ENCODE measurements around the gene G3BP2. TPM values are rescaled to one million over a fixed set of nuclear protein-coding genes. Genes with fewer than 3 reads are reported as not detected.

The G3BP2 gene
- total and polyA plus RNA-seq, 10 of the 15 experiments (the other 5 are each of a cell fraction or from before 2014, with no cell fraction given): 22.2 to 176 (median 102) TPM

DNA sequence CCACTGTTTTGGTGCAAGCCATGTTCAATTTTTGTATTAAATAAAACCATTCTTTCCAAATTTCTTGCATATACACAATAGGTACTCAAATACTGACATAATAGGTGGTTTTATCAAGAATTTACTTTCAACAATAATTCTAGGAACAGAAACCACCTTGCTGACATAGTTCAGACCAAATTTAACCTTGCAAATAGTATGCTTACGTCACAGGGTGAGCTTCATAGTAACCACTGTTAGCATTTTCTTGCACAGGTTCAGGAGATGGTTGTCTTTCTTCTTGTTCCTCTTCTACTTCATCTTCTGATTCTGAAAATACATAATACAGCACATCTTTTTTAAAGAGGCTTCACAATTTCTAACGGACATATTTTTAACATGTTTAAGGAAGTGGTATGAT, 17.6 kb downstream of the G3BP2 start:
- intact Hi-C loops (cut with micrococcal nuclease; ENCODE audit: unreplicated experiment) (no loop called here), in situ Hi-C loops (cut with MboI) (no loop called here)
- TF ChIP-seq MYC (IDR thresholded peaks at IDR 0.05; ENCODE audit: insufficient read depth, insufficient read length, insufficient replicate concordance, low read length, severe bottlenecking): no peak
- TF ChIP-seq, protein P1, sequence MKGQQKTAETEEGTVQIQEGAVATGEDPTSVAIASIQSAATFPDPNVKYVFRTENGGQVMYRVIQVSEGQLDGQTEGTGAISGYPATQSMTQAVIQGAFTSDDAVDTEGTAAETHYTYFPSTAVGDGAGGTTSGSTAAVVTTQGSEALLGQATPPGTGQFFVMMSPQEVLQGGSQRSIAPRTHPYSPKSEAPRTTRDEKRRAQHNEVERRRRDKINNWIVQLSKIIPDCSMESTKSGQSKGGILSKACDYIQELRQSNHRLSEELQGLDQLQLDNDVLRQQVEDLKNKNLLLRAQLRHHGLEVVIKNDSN (IDR thresholded peaks at IDR 0.05; ENCODE audit: borderline replicate concordance, extremely low read length, insufficient read depth, low read depth, low read length): no peak
- no peak for TF ChIP-seq RFX5 (IDR thresholded peaks at IDR 0.05; ENCODE audit: low read depth, low read length)
- TF ChIP-seq, protein P2, sequence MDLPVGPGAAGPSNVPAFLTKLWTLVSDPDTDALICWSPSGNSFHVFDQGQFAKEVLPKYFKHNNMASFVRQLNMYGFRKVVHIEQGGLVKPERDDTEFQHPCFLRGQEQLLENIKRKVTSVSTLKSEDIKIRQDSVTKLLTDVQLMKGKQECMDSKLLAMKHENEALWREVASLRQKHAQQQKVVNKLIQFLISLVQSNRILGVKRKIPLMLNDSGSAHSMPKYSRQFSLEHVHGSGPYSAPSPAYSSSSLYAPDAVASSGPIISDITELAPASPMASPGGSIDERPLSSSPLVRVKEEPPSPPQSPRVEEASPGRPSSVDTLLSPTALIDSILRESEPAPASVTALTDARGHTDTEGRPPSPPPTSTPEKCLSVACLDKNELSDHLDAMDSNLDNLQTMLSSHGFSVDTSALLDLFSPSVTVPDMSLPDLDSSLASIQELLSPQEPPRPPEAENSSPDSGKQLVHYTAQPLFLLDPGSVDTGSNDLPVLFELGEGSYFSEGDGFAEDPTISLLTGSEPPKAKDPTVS (IDR thresholded peaks at IDR 0.05; ENCODE audit: low read depth, low read length): no peak
- no peak for TF ChIP-seq RAD51 (IDR thresholded peaks at IDR 0.05)
- TF ChIP-seq, protein P3, sequence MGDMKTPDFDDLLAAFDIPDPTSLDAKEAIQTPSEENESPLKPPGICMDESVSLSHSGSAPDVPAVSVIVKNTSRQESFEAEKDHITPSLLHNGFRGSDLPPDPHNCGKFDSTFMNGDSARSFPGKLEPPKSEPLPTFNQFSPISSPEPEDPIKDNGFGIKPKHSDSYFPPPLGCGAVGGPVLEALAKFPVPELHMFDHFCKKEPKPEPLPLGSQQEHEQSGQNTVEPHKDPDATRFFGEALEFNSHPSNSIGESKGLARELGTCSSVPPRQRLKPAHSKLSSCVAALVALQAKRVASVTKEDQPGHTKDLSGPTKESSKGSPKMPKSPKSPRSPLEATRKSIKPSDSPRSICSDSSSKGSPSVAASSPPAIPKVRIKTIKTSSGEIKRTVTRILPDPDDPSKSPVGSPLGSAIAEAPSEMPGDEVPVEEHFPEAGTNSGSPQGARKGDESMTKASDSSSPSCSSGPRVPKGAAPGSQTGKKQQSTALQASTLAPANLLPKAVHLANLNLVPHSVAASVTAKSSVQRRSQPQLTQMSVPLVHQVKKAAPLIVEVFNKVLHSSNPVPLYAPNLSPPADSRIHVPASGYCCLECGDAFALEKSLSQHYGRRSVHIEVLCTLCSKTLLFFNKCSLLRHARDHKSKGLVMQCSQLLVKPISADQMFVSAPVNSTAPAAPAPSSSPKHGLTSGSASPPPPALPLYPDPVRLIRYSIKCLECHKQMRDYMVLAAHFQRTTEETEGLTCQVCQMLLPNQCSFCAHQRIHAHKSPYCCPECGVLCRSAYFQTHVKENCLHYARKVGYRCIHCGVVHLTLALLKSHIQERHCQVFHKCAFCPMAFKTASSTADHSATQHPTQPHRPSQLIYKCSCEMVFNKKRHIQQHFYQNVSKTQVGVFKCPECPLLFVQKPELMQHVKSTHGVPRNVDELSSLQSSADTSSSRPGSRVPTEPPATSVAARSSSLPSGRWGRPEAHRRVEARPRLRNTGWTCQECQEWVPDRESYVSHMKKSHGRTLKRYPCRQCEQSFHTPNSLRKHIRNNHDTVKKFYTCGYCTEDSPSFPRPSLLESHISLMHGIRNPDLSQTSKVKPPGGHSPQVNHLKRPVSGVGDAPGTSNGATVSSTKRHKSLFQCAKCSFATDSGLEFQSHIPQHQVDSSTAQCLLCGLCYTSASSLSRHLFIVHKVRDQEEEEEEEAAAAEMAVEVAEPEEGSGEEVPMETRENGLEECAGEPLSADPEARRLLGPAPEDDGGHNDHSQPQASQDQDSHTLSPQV (IDR thresholded peaks at IDR 0.05): no peak
- no peak for TF ChIP-seq ZZZ3 (IDR thresholded peaks at IDR 0.05; ENCODE audit: control insufficient read depth, insufficient read length, low read depth)
- DNase-seq (ENCODE audit: low read depth, low spot score) (no peak), FAIRE-seq (no peak), ATAC-seq (no peak)
- Histone ChIP-seq H3K4me2 (ENCODE audit: control insufficient read depth, insufficient read depth) (no peak overlapping the region), H3K4me3 (no peak overlapping the region), H3K27ac (ENCODE audit: control insufficient read depth, insufficient read depth) (no peak overlapping the region), H3K9me3 (replicated peaks; ENCODE audit: control insufficient read depth, insufficient read depth, low read length) (no peaks in the 10 kb centered on the region), H4K20me1 (ENCODE audit: control insufficient read depth, insufficient read depth) (no peaks in the 10 kb centered on the region), H2AFZ (ENCODE audit: control insufficient read depth, low read depth, low read length) (no peak overlapping the region), H3K9ac (ENCODE audit: control insufficient read depth, insufficient read depth, low read length) (no peak overlapping the region), H3K4me1 (ENCODE audit: control insufficient read depth, insufficient read depth, low read length) (peaks cover 7% of the 10 kb centered on the region; the same call in 1 of the 2 replicates), H3K79me2 (ENCODE audit: control insufficient read depth, insufficient read depth, low read length) (peaks cover 19% of the 10 kb centered on the region), H3K27me3 (replicated peaks in 1 of 2; ENCODE audit: control insufficient read depth in 2 of 2, insufficient read depth in 2 of 2, low read length in 1 of 2) (no peaks in the 10 kb centered on the region), H3K36me3 (ENCODE audit: control insufficient read depth in 2 of 2, insufficient read depth in 2 of 2, low read length in 1 of 2) (peaks cover 2 to 38% of the 10 kb centered on the region in 2 experiments)
- ChIA-PET SMC1A (ENCODE audit: uncharacterized antibody, unreplicated experiment) (interaction anchor here (0.7 to 3.1 kb wide), 4 partner anchors 9 to 1520 kb away, joined by 3 to 12 read pairs (median 4); no protein-coding TSS in a partner anchor), POLR2A (interaction anchor here (0.5 to 0.7 kb wide), 2 partner anchors 10 to 71 kb away, joined by 3 read pairs; no protein-coding TSS in a partner anchor), CTCF (interaction anchor here (0.8 to 3.9 kb wide), 5 partner anchors 9 to 69 kb away, joined by 3 to 28 read pairs (median 6); partner anchors contain the start of gene USO1), RAD21 (ENCODE audit: unreplicated experiment) (interaction anchor here (0.7 kb wide), 1 partner anchor 172 kb away, joined by 3 read pairs; no protein-coding TSS in a partner anchor)
- BruUV-seq (replicated peaks): no TSS peak
- 71% methylated on average over 2 of the region's 2 CpGs for WGBS (ENCODE audit: insufficient coverage, insufficient replicate concordance, low lambda C conversion rate, missing lambda C conversion rate)
